Measurements from ENCODE around the gene EPOP. TPM values are rescaled to one million over a fixed set of nuclear protein-coding genes. Genes with fewer than 3 reads are reported as not detected.

EPOP gene
- total and polyA plus RNA-seq, 2 of the 13 experiments (the other 11 are each of a cell fraction or from before 2014, with no cell fraction given): 14.7 to 37.8 TPM

- TF ChIP-seq AHDC1 (CRISPR knock-in tag; IDR thresholded peaks at IDR 0.05; ENCODE audit: borderline replicate concordance) (peak; percentile 96), HNRNPLL (IDR thresholded peaks at IDR 0.05; ENCODE audit: low read depth, low read length, poor library complexity, severe bottlenecking) (peak; percentile 84), ZNF644 (CRISPR knock-in tag; IDR thresholded peaks at IDR 0.05; ENCODE audit: low read depth) (no peak), KAT7 (CRISPR knock-in tag; IDR thresholded peaks at IDR 0.05; ENCODE audit: borderline replicate concordance) (0 out of 2 replicates have a peak, but pooled peaks have one; percentile 70), ARNTL (CRISPR knock-in tag; IDR thresholded peaks at IDR 0.05) (peak; percentile 90), ZC3H4 (CRISPR knock-in tag; IDR thresholded peaks at IDR 0.05; ENCODE audit: borderline replicate concordance) (peak; percentile 99), ZBTB43 (CRISPR knock-in tag; conservative IDR thresholded peaks at IDR 0.05) (peak; percentile 61; the same call in 1 of the 2 replicates), ZNF652 (CRISPR knock-in tag; IDR thresholded peaks at IDR 0.05; ENCODE audit: borderline replicate concordance, low read depth) (peak; percentile 35; the same call in 1 of the 2 replicates), ZNF30 (CRISPR knock-in tag; IDR thresholded peaks at IDR 0.05) (no peak), ZSCAN30 (CRISPR knock-in tag; IDR thresholded peaks at IDR 0.05) (no peak; the same call in none of the 2 replicates), PRPF4 (IDR thresholded peaks at IDR 0.05; ENCODE audit: low read depth, low read length, poor library complexity, severe bottlenecking) (peak; percentile 61), ZNF264 (CRISPR knock-in tag; IDR thresholded peaks at IDR 0.05) (peak; percentile 85), PHF20 (CRISPR knock-in tag; IDR thresholded peaks at IDR 0.05) (peak; percentile 68), JARID2 (CRISPR knock-in tag; IDR thresholded peaks at IDR 0.05; ENCODE audit: insufficient replicate concordance) (no peak), SNRNP70 (IDR thresholded peaks at IDR 0.05; ENCODE audit: low read depth, low read length) (no peak)
- TF ChIP-seq, protein P1, sequence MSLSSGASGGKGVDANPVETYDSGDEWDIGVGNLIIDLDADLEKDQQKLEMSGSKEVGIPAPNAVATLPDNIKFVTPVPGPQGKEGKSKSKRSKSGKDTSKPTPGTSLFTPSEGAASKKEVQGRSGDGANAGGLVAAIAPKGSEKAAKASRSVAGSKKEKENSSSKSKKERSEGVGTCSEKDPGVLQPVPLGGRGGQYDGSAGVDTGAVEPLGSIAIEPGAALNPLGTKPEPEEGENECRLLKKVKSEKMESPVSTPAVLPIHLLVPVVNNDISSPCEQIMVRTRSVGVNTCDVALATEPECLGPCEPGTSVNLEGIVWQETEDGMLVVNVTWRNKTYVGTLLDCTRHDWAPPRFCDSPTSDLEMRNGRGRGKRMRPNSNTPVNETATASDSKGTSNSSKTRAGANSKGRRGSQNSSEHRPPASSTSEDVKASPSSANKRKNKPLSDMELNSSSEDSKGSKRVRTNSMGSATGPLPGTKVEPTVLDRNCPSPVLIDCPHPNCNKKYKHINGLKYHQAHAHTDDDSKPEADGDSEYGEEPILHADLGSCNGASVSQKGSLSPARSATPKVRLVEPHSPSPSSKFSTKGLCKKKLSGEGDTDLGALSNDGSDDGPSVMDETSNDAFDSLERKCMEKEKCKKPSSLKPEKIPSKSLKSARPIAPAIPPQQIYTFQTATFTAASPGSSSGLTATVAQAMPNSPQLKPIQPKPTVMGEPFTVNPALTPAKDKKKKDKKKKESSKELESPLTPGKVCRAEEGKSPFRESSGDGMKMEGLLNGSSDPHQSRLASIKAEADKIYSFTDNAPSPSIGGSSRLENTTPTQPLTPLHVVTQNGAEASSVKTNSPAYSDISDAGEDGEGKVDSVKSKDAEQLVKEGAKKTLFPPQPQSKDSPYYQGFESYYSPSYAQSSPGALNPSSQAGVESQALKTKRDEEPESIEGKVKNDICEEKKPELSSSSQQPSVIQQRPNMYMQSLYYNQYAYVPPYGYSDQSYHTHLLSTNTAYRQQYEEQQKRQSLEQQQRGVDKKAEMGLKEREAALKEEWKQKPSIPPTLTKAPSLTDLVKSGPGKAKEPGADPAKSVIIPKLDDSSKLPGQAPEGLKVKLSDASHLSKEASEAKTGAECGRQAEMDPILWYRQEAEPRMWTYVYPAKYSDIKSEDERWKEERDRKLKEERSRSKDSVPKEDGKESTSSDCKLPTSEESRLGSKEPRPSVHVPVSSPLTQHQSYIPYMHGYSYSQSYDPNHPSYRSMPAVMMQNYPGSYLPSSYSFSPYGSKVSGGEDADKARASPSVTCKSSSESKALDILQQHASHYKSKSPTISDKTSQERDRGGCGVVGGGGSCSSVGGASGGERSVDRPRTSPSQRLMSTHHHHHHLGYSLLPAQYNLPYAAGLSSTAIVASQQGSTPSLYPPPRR (CRISPR knock-in tag; IDR thresholded peaks at IDR 0.05; ENCODE audit: borderline replicate concordance): peak; percentile 98
- TF ChIP-seq, protein P2, sequence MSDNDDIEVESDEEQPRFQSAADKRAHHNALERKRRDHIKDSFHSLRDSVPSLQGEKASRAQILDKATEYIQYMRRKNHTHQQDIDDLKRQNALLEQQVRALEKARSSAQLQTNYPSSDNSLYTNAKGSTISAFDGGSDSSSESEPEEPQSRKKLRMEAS (IDR thresholded peaks at IDR 0.05): peak; percentile 78
Measured at GRCh38 chr17:38703742-38704605, 29.2 kb upstream of the EPOP start (continued).
